A549 (cell line): ENCODE data around the gene SCRN2. TPM values are rescaled to one million over a fixed set of nuclear protein-coding genes. Genes with fewer than 3 reads are reported as not detected.

Source experiments
- ATAC-seq, 2 experiments: fragments of 200-7000 bp in 1 of 2; fragments of >200 bp in 1 of 2; cut with Nextera tagmentation in 1 of 2; cut with Tn5 transposase in 1 of 2; 3 replicates each; pipeline versions ENCODE4 v1.8.0 to v1.9.1; 2018 to 2020; ENCODE audit warnings: mild to moderate bottlenecking in 1 of 2, moderate library complexity in 1 of 2
- CTCF ChIA-PET: fragments of 300-600 bp; sonication (Branson Sonifier 250); formaldehyde crosslinking; extraction: SDS; loops from one replicate; lab custom pipeline; 2021; ENCODE audit warnings: antibody characterized with exemption, inconsistent platforms; lab: Yijun Ruan, JAX
- POLR2A ChIA-PET: fragments of 350-600 bp; formaldehyde crosslinking; extraction: SDS; loops from one replicate; lab custom pipeline; 2021; ENCODE audit warnings: antibody characterized with exemption, inconsistent platforms; lab: Yijun Ruan, JAX
- DNase-seq, 2 experiments: peaks; one replicate each; pipeline versions ENCODE4 v3.0.0 to v3.0.0-alpha.2; 2011 to 2016; ENCODE audit warnings: low read depth in 1 of 2, low spot score in 1 of 2
- FAIRE-seq: peaks from 2 replicates; lab custom pipeline; 2011; peaks lifted over from hg19 to GRCh38; lab: Jason Lieb, UNC
- H3K27ac ChIP-seq, 2 experiments: fragments of >200 bp; sonication (Bioruptor Twin); formaldehyde crosslinking; 3 replicates each; pipeline ENCODE4 v1.5.1; 2016 to 2017
- H3K4me1 ChIP-seq: fragments of >200 bp; sonication (Bioruptor Twin); formaldehyde crosslinking; 3 replicates; pipeline ENCODE4 v1.6.1; 2016
- H3K4me2 ChIP-seq: fragments of >200 bp; sonication (Bioruptor Twin); formaldehyde crosslinking; 3 replicates; pipeline ENCODE4 v1.6.1; 2016
- H3K4me3 ChIP-seq: fragments of >200 bp; sonication (Bioruptor Twin); formaldehyde crosslinking; 3 replicates; pipeline ENCODE4 v1.5.1; 2016
- H3K9me3 ChIP-seq: fragments of >200 bp; sonication (Bioruptor Twin); formaldehyde crosslinking; 3 replicates; pipeline ENCODE4 v1.6.1; 2016
- CBX8 ChIP-seq: fragments of 200-600 bp; sonication (generic); IDR thresholded peaks from 2 replicates; pipeline ENCODE4 v1.6.1; 2016
- ESRRA ChIP-seq: fragments of 150-350 bp; IDR thresholded peaks from 2 replicates; pipeline ENCODE4 v1.6.1; 2014; ENCODE audit warnings: mild to moderate bottlenecking, low read length, borderline replicate concordance
- FOSB ChIP-seq: fragments of 250-450 bp; sonication (Bioruptor Pico); IDR thresholded peaks from 2 replicates; pipeline ENCODE4 v1.5.0; 2020; ENCODE audit warnings: mild to moderate bottlenecking, moderate library complexity
- GATA3 ChIP-seq: IDR thresholded peaks from 2 replicates; pipeline ENCODE4 v1.6.1; 2012; ENCODE audit warnings: borderline replicate concordance
- HDAC2 ChIP-seq: fragments of 200-600 bp; sonication (generic); IDR thresholded peaks from 2 replicates; pipeline ENCODE4 v1.6.1; 2016
- HEYL ChIP-seq: fragments of 250-450 bp; sonication (Bioruptor Pico); IDR thresholded peaks from 2 replicates; pipeline ENCODE4 v1.8.0; 2021; ENCODE audit warnings: mild to moderate bottlenecking, moderate library complexity
- HOXA7 ChIP-seq: fragments of 250-450 bp; sonication (Bioruptor Pico); IDR thresholded peaks from 2 replicates; pipeline ENCODE4 v1.5.0; 2020; ENCODE audit warnings: mild to moderate bottlenecking, moderate library complexity
- HOXB13 ChIP-seq: fragments of 250-450 bp; sonication (Bioruptor Pico); IDR thresholded peaks from 2 replicates; pipeline ENCODE4 v1.5.0; 2020; ENCODE audit warnings: low read depth, mild to moderate bottlenecking, moderate library complexity
- KDM1A ChIP-seq: fragments of 200-600 bp; sonication (generic); IDR thresholded peaks from 2 replicates; pipeline ENCODE4 v1.6.1; 2016; ENCODE audit warnings: low read depth, mild to moderate bottlenecking
- MAFK ChIP-seq: fragments of 450-650 bp; IDR thresholded peaks from 2 replicates; pipeline ENCODE4 v1.6.1; 2014; ENCODE audit not compliant: partially characterized antibody
- NR3C1 ChIP-seq: fragments of >200 bp; sonication (Bioruptor Twin); formaldehyde crosslinking; IDR thresholded peaks from 3 replicates; pipeline ENCODE4 v1.6.1; 2017
- POLR2A ChIP-seq: IDR thresholded peaks from 2 replicates; pipeline ENCODE4 v1.6.1; 2012; ENCODE audit warnings: mild to moderate bottlenecking, low read length
- RAD21 ChIP-seq, 2 experiments: fragments of >200 bp in 1 of 2; sonication (Bioruptor Twin) in 1 of 2; formaldehyde crosslinking in 1 of 2; IDR thresholded peaks in 1 of 2; conservative IDR thresholded peaks in 1 of 2; 2 replicates in 1 of 2; 3 replicates in 1 of 2; pipeline ENCODE4 v1.6.1; 2012 to 2018; ENCODE audit warnings: inconsistent platforms in 1 of 2
- RCOR1 ChIP-seq: fragments of 150-350 bp; IDR thresholded peaks from 2 replicates; pipeline ENCODE4 v1.6.1; 2014; ENCODE audit warnings: antibody characterized with exemption, low read length, low read depth
- SREBF2 ChIP-seq: fragments of 450-650 bp; IDR thresholded peaks from 2 replicates; pipeline ENCODE4 v1.6.1; 2014; ENCODE audit warnings: mild to moderate bottlenecking, moderate library complexity
- TP53 ChIP-seq: fragments of 250-450 bp; sonication (Bioruptor Pico); IDR thresholded peaks from 2 replicates; pipeline ENCODE4 v1.5.0; 2021; ENCODE audit warnings: mild to moderate bottlenecking, moderate library complexity
- ZC3H11A ChIP-seq: fragments of 450-650 bp; IDR thresholded peaks from 2 replicates; pipeline ENCODE4 v1.6.1; 2014; ENCODE audit warnings: antibody characterized with exemption, mild to moderate bottlenecking
- ZFP36 ChIP-seq: fragments of 450-650 bp; IDR thresholded peaks from 2 replicates; pipeline ENCODE4 v1.6.1; 2014; ENCODE audit warnings: borderline replicate concordance; ENCODE audit not compliant: partially characterized antibody
- WGBS: methylation state at CpG from one replicate; pipeline ENCODE4 v1.1.6; 2017; ENCODE audit errors: missing lambda C conversion rate; 5-methylcytosine and 5-hydroxymethylcytosine counted together
- polyA plus RNA-seq, 4 experiments: library from polyadenylated mRNA; depleted of rRNA in 3 of 4; stranded (reverse); fragments of >200 nt; fragmentation: RNase III in 1 of 4; extraction: RNeasy Plus Mini Kit Qiagen cat#74134 plus additional on column Dnase treatment in 1 of 4; gene quantifications; 2 replicates in 3 of 4; 3 replicates in 1 of 4; pipeline ENCODE4 v1.2.3, GENCODE V29; 2011 to 2017
- TF ChIP-seq, protein P1 (sequence below): fragments of 150-350 bp; IDR thresholded peaks from 2 replicates; pipeline ENCODE4 v1.6.1; 2014; ENCODE audit warnings: low read depth, mild to moderate bottlenecking, low read length
- TF ChIP-seq, protein P2 (sequence below): fragments of >200 bp; sonication (Bioruptor Twin); formaldehyde crosslinking; IDR thresholded peaks from 3 replicates; pipeline ENCODE4 v1.6.1; 2016
- TF ChIP-seq, protein P3 (sequence below): IDR thresholded peaks from 2 replicates; pipeline ENCODE4 v1.6.1; 2012
- TF ChIP-seq, protein P4 (sequence below): fragments of 200-600 bp; sonication (generic); IDR thresholded peaks from 2 replicates; pipeline ENCODE4 v1.6.1; 2016; ENCODE audit warnings: antibody characterized with exemption, mild to moderate bottlenecking, moderate library complexity
- TF ChIP-seq, protein P5 (sequence below): IDR thresholded peaks from 2 replicates; pipeline ENCODE4 v1.6.1; 2012
- TF ChIP-seq, protein P6 (sequence below): fragments of 250-450 bp; sonication (Bioruptor Pico); IDR thresholded peaks from 2 replicates; pipeline ENCODE4 v1.5.0; 2020; ENCODE audit warnings: low read depth, mild to moderate bottlenecking, moderate library complexity
- TF ChIP-seq, protein P7 (sequence below): fragments of >200 bp; sonication (Bioruptor Twin); formaldehyde crosslinking; IDR thresholded peaks from 3 replicates; pipeline ENCODE4 v1.5.1; 2016

Gene SCRN2
- polyA plus RNA-seq, 2 of the 4 experiments (the other 2 are of a cell fraction): 25.8 to 43.7 TPM

DNA sequence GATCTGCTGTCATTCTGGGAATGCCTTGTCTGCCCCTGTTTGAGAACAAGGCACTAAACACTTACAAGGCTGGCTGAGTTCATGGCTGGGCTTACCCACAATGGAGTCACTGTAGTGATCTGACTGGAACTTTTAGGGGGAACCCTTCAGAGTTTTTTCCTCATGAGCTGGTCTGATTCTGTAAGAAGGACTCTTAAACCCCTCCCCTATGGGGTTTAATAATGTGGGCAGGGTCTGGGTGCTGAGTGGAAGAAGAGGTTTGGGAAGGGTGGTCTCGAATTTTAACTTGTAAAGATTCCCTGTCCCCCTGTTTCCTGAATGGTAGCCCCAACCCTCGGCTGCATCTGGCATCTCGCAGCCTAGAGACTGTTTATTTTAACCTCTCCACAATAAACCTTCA lies 50.0 kb downstream of the SCRN2 start:
- Histone ChIP-seq H3K4me1 (peaks cover 3% of the 10 kb centered on the region; the same call in 1 of the 3 replicates), H3K4me3 (no peak overlapping the region), H3K27ac (no peak overlapping the region), H3K9me3 (no peaks in the 10 kb centered on the region), H3K4me2 (no peak overlapping the region)
- POLR2A ChIA-PET: no interaction called here
- no peak for ATAC-seq
- 18% methylated on average over 3 of the region's 3 CpGs for WGBS
- no peak for DNase-seq
- CTCF ChIA-PET: interaction anchor here (0.9 to 3.8 kb wide), 7 partner anchors 8 to 99 kb away, joined by 3 to 19 read pairs (median 8); partner anchors contain the start of gene TBX21
- FAIRE-seq: no peak
- TF ChIP-seq SREBF2 (no peak), TP53 (CRISPR knock-in tag) (no peak)

DNA sequence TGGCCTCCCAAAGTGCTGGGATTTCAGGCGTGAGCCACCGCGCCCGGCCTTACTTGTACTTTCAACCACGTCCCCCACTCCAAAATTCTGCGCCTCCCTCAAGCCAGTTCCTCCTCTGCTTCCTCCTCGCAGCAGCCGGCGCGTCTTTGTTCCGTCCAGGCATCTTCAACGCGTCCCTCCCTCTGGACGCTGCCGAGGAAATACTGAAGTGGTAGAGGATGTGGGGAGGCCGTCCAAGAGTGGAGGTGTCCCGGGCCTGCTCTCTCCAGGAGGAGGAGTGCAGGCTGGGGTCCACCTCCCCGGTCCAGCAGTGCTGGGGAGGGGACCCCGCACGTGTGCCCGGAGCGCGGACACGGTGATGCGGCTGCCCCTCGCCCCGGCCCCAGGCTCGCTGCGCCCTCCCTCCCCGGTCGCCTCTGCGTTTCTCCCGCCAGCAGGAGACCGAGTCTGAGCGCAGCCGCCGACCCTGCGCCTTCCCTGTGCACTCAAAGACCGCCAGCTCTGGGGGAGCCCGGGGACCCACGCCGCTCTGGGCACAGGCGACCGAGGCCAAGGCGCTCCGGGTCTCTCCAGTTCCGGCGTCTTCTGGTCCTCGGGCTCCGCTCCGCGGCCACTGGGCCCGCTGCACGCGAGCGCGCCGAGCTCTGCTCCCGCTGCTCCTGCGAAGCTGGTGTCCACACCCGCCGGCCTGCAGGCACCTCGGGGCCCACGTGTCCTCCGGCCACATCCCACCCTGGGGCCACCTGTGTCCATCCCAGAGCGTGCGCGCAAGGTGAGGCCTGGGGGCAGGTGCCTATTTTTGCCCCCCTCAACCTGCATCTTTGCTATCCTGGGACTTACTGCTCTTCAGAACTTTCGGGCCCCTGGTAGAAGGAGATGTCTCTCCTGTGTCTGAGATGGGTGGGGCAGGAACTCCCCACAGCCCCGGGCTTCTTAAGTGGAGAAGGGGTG lies 51.2 kb downstream of the SCRN2 start:
- Histone ChIP-seq H3K4me1 (peaks cover 3% of the 10 kb centered on the region; the same call in 1 of the 3 replicates), H3K27ac (peak overlapping the region; percentile 35 to 78; a peak in 4 of 6 replicates), H3K9me3 (no peaks in the 10 kb centered on the region), H3K4me3 (peak overlapping the region; percentile 48), H3K4me2 (peak overlapping the region; percentile 94)
- ATAC-seq: peak; percentile 99
- WGBS: 2% methylated on average over 62 of the region's 70 CpGs
- peak; percentile 79 to 92 for DNase-seq
- no peak for FAIRE-seq
- POLR2A ChIA-PET: interaction anchor here (0.7 to 1.6 kb wide), 3 partner anchors 42 to 72 kb away, joined by 4 to 7 read pairs (median 5); partner anchors contain the start of genes LRRC46, MRPL10 and TBX21
- CTCF ChIA-PET: interaction anchor here (0.6 to 2.2 kb wide), 38 partner anchors 8 to 678 kb away, joined by 3 to 20 read pairs (median 6); partner anchors contain the start of gene TBX21
- TF ChIP-seq SREBF2 (no peak), TP53 (CRISPR knock-in tag) (no peak), ZFP36 (no peak), HDAC2 (peak; percentile 83), ESRRA (no peak), HEYL (CRISPR knock-in tag) (no peak), MAFK (no peak), RAD21 (conservative IDR thresholded peaks at IDR 0.05 in 1 of 2, IDR thresholded peaks at IDR 0.05 in 1 of 2) (peak; percentile 71 to 84), CBX8 (no peak), HOXA7 (CRISPR knock-in tag) (no peak), FOSB (no peak), GATA3 (no peak), HOXB13 (CRISPR knock-in tag) (no peak), KDM1A (no peak), ZC3H11A (peak; percentile 1; the same call in 1 of the 2 replicates), POLR2A (no peak), RCOR1 (no peak), NR3C1 (no peak)
- TF ChIP-seq, protein P1, sequence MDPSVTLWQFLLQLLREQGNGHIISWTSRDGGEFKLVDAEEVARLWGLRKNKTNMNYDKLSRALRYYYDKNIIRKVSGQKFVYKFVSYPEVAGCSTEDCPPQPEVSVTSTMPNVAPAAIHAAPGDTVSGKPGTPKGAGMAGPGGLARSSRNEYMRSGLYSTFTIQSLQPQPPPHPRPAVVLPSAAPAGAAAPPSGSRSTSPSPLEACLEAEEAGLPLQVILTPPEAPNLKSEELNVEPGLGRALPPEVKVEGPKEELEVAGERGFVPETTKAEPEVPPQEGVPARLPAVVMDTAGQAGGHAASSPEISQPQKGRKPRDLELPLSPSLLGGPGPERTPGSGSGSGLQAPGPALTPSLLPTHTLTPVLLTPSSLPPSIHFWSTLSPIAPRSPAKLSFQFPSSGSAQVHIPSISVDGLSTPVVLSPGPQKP: no peak
- TF ChIP-seq, protein P2, sequence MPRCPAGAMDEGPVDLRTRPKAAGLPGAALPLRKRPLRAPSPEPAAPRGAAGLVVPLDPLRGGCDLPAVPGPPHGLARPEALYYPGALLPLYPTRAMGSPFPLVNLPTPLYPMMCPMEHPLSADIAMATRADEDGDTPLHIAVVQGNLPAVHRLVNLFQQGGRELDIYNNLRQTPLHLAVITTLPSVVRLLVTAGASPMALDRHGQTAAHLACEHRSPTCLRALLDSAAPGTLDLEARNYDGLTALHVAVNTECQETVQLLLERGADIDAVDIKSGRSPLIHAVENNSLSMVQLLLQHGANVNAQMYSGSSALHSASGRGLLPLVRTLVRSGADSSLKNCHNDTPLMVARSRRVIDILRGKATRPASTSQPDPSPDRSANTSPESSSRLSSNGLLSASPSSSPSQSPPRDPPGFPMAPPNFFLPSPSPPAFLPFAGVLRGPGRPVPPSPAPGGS: no peak
- TF ChIP-seq, protein P3, sequence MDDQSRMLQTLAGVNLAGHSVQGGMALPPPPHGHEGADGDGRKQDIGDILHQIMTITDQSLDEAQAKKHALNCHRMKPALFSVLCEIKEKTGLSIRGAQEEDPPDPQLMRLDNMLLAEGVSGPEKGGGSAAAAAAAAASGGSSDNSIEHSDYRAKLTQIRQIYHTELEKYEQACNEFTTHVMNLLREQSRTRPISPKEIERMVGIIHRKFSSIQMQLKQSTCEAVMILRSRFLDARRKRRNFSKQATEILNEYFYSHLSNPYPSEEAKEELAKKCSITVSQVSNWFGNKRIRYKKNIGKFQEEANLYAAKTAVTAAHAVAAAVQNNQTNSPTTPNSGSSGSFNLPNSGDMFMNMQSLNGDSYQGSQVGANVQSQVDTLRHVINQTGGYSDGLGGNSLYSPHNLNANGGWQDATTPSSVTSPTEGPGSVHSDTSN: no peak
- TF ChIP-seq, protein P4, sequence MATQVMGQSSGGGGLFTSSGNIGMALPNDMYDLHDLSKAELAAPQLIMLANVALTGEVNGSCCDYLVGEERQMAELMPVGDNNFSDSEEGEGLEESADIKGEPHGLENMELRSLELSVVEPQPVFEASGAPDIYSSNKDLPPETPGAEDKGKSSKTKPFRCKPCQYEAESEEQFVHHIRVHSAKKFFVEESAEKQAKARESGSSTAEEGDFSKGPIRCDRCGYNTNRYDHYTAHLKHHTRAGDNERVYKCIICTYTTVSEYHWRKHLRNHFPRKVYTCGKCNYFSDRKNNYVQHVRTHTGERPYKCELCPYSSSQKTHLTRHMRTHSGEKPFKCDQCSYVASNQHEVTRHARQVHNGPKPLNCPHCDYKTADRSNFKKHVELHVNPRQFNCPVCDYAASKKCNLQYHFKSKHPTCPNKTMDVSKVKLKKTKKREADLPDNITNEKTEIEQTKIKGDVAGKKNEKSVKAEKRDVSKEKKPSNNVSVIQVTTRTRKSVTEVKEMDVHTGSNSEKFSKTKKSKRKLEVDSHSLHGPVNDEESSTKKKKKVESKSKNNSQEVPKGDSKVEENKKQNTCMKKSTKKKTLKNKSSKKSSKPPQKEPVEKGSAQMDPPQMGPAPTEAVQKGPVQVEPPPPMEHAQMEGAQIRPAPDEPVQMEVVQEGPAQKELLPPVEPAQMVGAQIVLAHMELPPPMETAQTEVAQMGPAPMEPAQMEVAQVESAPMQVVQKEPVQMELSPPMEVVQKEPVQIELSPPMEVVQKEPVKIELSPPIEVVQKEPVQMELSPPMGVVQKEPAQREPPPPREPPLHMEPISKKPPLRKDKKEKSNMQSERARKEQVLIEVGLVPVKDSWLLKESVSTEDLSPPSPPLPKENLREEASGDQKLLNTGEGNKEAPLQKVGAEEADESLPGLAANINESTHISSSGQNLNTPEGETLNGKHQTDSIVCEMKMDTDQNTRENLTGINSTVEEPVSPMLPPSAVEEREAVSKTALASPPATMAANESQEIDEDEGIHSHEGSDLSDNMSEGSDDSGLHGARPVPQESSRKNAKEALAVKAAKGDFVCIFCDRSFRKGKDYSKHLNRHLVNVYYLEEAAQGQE: no peak
- TF ChIP-seq, protein P5, sequence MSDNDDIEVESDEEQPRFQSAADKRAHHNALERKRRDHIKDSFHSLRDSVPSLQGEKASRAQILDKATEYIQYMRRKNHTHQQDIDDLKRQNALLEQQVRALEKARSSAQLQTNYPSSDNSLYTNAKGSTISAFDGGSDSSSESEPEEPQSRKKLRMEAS: peak; percentile 89
- TF ChIP-seq, protein P6, sequence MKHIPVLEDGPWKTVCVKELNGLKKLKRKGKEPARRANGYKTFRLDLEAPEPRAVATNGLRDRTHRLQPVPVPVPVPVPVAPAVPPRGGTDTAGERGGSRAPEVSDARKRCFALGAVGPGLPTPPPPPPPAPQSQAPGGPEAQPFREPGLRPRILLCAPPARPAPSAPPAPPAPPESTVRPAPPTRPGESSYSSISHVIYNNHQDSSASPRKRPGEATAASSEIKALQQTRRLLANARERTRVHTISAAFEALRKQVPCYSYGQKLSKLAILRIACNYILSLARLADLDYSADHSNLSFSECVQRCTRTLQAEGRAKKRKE (CRISPR knock-in tag): no peak
- TF ChIP-seq, protein P7, sequence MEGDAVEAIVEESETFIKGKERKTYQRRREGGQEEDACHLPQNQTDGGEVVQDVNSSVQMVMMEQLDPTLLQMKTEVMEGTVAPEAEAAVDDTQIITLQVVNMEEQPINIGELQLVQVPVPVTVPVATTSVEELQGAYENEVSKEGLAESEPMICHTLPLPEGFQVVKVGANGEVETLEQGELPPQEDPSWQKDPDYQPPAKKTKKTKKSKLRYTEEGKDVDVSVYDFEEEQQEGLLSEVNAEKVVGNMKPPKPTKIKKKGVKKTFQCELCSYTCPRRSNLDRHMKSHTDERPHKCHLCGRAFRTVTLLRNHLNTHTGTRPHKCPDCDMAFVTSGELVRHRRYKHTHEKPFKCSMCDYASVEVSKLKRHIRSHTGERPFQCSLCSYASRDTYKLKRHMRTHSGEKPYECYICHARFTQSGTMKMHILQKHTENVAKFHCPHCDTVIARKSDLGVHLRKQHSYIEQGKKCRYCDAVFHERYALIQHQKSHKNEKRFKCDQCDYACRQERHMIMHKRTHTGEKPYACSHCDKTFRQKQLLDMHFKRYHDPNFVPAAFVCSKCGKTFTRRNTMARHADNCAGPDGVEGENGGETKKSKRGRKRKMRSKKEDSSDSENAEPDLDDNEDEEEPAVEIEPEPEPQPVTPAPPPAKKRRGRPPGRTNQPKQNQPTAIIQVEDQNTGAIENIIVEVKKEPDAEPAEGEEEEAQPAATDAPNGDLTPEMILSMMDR: peak; percentile 70
